ENCODE results near the gene KRTAP3-3.

KRTAP3-3 gene

DNA sequence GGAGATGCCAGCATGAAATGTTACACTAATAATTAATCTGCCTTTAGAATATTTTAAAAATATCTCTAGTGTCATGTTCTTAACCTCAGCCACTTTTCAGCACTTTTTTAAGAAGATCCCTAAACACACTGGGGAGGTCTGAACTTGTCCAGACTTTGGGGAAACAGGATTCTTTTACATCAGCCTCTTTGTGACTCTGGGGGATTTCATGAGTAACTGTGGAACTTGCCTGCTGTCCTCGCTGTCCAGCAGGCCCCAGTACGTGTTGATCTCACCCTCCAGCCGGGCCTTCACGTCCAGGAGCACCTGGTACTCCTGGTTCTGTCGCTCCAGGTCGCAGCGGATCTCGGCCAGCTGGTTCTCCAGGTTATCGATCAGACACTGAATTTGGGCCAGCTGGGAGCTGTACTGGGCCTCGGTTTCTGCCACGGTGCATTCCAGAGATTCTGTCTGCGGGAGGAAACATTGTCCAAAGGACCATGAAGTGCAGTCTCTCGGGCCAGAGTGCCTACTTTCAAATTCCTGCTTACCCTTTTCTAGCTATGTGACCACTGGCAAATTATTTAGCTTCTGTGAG, 15.3 kb downstream of the KRTAP3-3 start:
- H3K4me3 ChIP-seq (ENCODE audit: low read length): no peak overlapping the region
- TF ChIP-seq, protein P1, sequence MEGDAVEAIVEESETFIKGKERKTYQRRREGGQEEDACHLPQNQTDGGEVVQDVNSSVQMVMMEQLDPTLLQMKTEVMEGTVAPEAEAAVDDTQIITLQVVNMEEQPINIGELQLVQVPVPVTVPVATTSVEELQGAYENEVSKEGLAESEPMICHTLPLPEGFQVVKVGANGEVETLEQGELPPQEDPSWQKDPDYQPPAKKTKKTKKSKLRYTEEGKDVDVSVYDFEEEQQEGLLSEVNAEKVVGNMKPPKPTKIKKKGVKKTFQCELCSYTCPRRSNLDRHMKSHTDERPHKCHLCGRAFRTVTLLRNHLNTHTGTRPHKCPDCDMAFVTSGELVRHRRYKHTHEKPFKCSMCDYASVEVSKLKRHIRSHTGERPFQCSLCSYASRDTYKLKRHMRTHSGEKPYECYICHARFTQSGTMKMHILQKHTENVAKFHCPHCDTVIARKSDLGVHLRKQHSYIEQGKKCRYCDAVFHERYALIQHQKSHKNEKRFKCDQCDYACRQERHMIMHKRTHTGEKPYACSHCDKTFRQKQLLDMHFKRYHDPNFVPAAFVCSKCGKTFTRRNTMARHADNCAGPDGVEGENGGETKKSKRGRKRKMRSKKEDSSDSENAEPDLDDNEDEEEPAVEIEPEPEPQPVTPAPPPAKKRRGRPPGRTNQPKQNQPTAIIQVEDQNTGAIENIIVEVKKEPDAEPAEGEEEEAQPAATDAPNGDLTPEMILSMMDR (IDR thresholded peaks at IDR 0.05; ENCODE audit: insufficient read depth, low read depth, low read length, missing control alignments): no peak
- peak; percentile 38 for DNase-seq (ENCODE audit: low read depth)

DNA sequence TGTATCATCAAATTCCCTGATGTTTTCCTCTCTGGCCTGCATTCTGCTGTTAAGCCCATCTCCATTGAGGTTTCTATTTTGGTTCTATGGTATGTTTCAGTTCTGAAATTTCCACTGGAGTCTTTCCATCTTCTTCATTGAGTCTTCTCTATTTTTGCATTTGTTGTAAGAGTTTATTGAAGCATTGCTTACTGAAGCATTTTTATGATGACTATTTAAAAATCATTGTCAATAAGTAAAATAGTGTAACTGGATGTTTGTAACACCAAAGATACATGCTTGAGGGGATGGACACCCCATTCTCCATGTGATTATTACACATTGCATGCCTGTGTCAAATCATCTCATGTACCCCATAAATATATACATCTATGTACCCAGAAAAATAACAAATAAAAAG, 18.4 kb downstream of the KRTAP3-3 start:
- TF ChIP-seq, protein P1 (IDR thresholded peaks at IDR 0.05; ENCODE audit: insufficient read depth, low read depth, low read length, missing control alignments): no peak
- no peak for DNase-seq (ENCODE audit: low read depth)
- no peak overlapping the region for H3K4me3 ChIP-seq (ENCODE audit: low read length)

DNA sequence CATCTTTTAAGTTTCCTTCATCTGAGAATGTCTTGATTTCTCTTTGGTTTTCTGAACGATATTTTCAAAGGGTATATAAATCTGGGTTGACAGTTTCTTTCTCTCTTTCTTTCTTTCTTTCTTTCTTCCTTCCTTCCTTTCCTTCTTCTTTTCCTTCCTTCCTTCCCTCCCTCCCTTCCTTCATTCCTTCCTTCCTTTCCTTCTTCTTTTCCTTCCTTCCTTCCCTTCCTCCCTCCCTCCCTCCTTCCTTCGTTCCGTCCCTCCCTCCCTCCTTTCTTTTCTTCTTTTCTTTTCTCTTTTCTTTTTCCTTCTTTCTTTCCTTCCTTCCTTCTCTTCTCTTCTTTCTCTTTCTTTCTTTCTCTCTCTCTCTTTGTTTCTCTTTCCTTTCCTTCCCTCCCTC, 19.6 kb downstream of the KRTAP3-3 start:
- H3K4me3 ChIP-seq (ENCODE audit: low read length): no peak overlapping the region
- no peak for DNase-seq (ENCODE audit: low read depth)
- TF ChIP-seq, protein P1 (IDR thresholded peaks at IDR 0.05; ENCODE audit: insufficient read depth, low read depth, low read length, missing control alignments): no peak

DNA sequence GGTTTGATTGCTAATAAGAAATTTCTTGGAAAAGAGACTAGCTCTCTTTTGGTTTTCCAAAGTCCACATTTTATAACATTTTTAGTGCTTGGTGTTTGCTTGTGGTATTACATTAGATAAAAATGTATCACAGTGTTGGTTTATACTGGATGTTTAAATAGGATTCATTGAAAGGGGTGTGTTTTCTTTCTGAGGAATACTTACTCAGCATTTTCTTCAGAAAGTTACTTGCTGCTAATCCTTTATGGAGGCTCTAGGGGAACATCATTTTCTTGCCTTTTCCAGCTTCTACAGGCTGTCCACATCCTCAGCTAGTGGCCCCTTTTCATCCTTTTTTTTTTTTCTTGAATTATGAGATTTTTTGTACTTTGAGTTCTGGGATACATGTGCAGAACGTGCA, 26.4 kb downstream of the KRTAP3-3 start:
- no peak overlapping the region for H3K4me3 ChIP-seq (ENCODE audit: low read length)
- TF ChIP-seq, protein P1 (IDR thresholded peaks at IDR 0.05; ENCODE audit: insufficient read depth, low read depth, low read length, missing control alignments): no peak

DNA sequence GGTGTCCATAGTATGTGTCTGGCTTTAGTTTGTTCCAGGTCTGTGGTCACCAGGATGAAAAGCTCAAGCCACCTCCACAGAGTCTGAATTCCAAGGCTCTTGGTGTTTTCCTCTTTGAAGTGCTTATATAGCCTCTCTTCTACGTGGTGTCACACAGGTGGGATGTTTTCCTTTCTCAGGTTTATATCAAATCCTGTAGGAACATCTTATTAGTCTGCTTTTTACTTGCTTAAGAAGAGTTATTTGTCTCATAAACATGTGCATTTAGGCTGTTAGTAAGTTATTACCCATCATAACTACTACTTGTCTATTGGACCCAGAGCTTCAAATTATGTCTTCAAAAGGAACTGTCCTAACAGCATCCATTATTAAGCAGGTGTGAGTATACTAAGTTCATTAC, 27.1 kb downstream of the KRTAP3-3 start, which contains the start of gene KRT39:
KRT39 (minus strand) TSS at position 101 of the 400 bp plus-strand sequence; CDS start at position 9, 92 bp downstream.
- DNase-seq (ENCODE audit: low read depth): no peak

More for the DNA sequence above, 26.4 kb downstream of the KRTAP3-3 start:
- no peak for DNase-seq (ENCODE audit: low read depth)

DNA sequence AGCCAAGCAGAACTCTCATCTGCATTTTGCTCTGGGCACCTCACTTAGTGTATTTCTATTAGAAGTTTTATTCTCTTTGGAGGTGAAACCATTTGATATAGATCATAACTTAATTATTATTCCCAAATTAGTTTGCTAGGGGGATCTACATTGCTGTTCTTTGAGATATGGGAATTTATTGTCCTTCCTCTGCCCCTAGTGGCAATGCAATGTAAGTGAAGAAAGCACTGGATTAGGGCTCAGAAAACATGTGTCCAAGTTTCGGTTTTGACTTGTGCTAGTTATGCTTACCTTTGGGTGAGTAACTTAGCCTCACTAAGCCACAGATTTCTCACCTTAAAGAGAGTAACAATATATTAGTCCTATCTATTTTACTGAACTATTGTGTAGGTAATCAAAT, 30.1 kb downstream of the KRTAP3-3 start:
- no peak overlapping the region for H3K4me3 ChIP-seq (ENCODE audit: low read length)
- DNase-seq (ENCODE audit: low read depth): peak; percentile 72
- TF ChIP-seq, protein P1 (IDR thresholded peaks at IDR 0.05; ENCODE audit: insufficient read depth, low read depth, low read length, missing control alignments): peak; percentile 70

More for the DNA sequence above, 27.1 kb downstream of the KRTAP3-3 start, which contains the start of gene KRT39:
- TF ChIP-seq, protein P1 (IDR thresholded peaks at IDR 0.05; ENCODE audit: insufficient read depth, low read depth, low read length, missing control alignments): no peak
- H3K4me3 ChIP-seq (ENCODE audit: low read length): no peak within 1 kb of the TSS

DNA sequence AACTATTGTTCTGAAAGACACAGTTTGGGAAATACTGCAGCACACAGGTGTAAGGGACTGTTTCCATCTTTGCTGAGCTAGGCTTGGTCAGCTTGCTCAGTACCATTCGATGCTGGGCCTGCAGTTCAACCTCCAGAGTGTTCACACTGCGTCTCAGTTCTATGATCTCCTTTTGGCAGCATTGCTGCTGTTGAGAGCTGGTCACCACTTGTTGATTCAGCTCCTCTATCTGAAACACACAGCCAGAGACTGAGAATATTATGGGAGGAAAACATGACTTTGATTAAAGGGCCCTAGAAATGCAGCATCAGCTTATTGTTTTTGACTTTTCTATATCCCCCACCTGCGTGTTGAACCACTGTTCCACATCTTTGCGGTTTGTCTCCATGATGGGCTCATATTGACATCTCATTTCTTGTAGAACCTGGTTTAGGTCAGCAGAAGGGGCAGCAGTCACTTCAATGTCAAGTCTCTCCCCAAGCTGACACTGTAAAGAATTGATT, 31.9 kb downstream of the KRTAP3-3 start:
- TF ChIP-seq, protein P1 (IDR thresholded peaks at IDR 0.05; ENCODE audit: insufficient read depth, low read depth, low read length, missing control alignments): no peak
- H3K4me3 ChIP-seq (ENCODE audit: low read length): no peak overlapping the region
- no peak for DNase-seq (ENCODE audit: low read depth)
